HEK293T (cell line): ENCODE measurements around the gene NAALADL2.

Source experiments
- ARNT ChIP-seq: fragments of 450-650 bp; IDR thresholded peaks from 2 replicates; pipeline ENCODE4 v1.6.1; 2017; ENCODE audit warnings: mild to moderate bottlenecking
- BHLHE40 ChIP-seq: fragments of 450-650 bp; IDR thresholded peaks from 2 replicates; pipeline ENCODE4 v1.6.1; 2016; ENCODE audit warnings: mild to moderate bottlenecking, moderate library complexity, borderline replicate concordance
- CTBP1 ChIP-seq: fragments of 450-650 bp; IDR thresholded peaks from 2 replicates; pipeline ENCODE4 v1.6.1; 2016; ENCODE audit warnings: borderline replicate concordance
- ELF4 ChIP-seq: fragments of 450-650 bp; IDR thresholded peaks from 2 replicates; pipeline ENCODE4 v1.6.1; 2017; ENCODE audit warnings: antibody characterized with exemption
- FOXA1 ChIP-seq: fragments of 450-650 bp; IDR thresholded peaks from 2 replicates; pipeline ENCODE4 v1.6.1; 2016; ENCODE audit warnings: mild to moderate bottlenecking
- FOXK2 ChIP-seq: fragments of 450-650 bp; IDR thresholded peaks from 2 replicates; pipeline ENCODE4 v1.6.1; 2016; ENCODE audit warnings: mild to moderate bottlenecking
- FOXM1 ChIP-seq: fragments of 450-650 bp; IDR thresholded peaks from 2 replicates; pipeline ENCODE4 v1.6.1; 2017; ENCODE audit warnings: mild to moderate bottlenecking, borderline replicate concordance
- HDGF ChIP-seq: fragments of 450-650 bp; IDR thresholded peaks from 2 replicates; pipeline ENCODE4 v1.6.1; 2017; ENCODE audit warnings: antibody characterized with exemption, borderline replicate concordance
- L3MBTL2 ChIP-seq: fragments of 450-650 bp; conservative IDR thresholded peaks from 2 replicates; pipeline ENCODE4 v1.6.1; 2016; ENCODE audit warnings: mild to moderate bottlenecking
- NFRKB ChIP-seq: fragments of 450-650 bp; IDR thresholded peaks from 2 replicates; pipeline ENCODE4 v1.6.1; 2016; ENCODE audit warnings: mild to moderate bottlenecking, moderate library complexity
- PKNOX1 ChIP-seq: fragments of 450-650 bp; IDR thresholded peaks from 2 replicates; pipeline ENCODE4 v1.6.1; 2016
- SP1 ChIP-seq: fragments of 450-650 bp; IDR thresholded peaks from 2 replicates; pipeline ENCODE4 v1.6.1; 2017
- SUZ12 ChIP-seq: fragments of 450-650 bp; IDR thresholded peaks from 2 replicates; pipeline ENCODE4 v1.6.1; 2016; ENCODE audit warnings: mild to moderate bottlenecking
- ZNF384 ChIP-seq: fragments of 450-650 bp; IDR thresholded peaks from 2 replicates; pipeline ENCODE4 v1.6.1; 2016

GRCh38 chr3:175670557-175670956, 811.4 kb downstream of the NAALADL2 start:
- TF ChIP-seq HDGF = no peak
- TF ChIP-seq SP1 = no peak
- no peak for TF ChIP-seq NFRKB
- no peak for TF ChIP-seq L3MBTL2
- TF ChIP-seq FOXM1 = no peak
- TF ChIP-seq FOXA1 = no peak
- TF ChIP-seq BHLHE40 = no peak
- no peak for TF ChIP-seq PKNOX1
- TF ChIP-seq FOXK2 = no peak
- no peak for TF ChIP-seq ELF4
- TF ChIP-seq SUZ12 = no peak
- no peak for TF ChIP-seq ZNF384
- TF ChIP-seq CTBP1 = no peak
- TF ChIP-seq ARNT = no peak
